ENCODE measurements around the gene MAML2.

The MAML2 gene

DNA sequence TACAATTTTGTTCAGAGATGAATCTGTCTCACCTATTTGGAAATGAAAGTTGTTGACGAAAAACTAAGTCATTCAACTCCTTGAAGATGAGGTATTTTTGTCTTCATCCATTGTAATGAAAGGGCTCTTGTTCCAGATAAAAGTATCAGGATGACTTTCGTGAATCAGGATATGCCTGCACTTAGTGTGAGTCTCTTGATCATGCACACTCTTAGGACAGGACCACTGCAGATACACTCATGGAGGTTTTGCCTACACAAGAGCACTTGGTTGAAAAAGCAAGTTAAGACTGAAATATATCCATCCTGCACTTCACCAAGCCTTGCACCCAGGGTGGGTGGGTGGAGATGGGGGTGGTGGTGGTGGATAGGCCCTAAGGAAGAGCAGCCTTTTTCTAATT, 298.2 kb downstream of the MAML2 start:
- H3K4me1 ChIP-seq (ENCODE audit: control insufficient read depth in 1 of 2, insufficient read depth in 1 of 2, low read depth in 1 of 2, low read length in 1 of 2), result no peaks in the 10 kb centered on the region
- TF ChIP-seq, protein P1, sequence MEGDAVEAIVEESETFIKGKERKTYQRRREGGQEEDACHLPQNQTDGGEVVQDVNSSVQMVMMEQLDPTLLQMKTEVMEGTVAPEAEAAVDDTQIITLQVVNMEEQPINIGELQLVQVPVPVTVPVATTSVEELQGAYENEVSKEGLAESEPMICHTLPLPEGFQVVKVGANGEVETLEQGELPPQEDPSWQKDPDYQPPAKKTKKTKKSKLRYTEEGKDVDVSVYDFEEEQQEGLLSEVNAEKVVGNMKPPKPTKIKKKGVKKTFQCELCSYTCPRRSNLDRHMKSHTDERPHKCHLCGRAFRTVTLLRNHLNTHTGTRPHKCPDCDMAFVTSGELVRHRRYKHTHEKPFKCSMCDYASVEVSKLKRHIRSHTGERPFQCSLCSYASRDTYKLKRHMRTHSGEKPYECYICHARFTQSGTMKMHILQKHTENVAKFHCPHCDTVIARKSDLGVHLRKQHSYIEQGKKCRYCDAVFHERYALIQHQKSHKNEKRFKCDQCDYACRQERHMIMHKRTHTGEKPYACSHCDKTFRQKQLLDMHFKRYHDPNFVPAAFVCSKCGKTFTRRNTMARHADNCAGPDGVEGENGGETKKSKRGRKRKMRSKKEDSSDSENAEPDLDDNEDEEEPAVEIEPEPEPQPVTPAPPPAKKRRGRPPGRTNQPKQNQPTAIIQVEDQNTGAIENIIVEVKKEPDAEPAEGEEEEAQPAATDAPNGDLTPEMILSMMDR (IDR thresholded peaks at IDR 0.05), result no peak
- no peaks in the 10 kb centered on the region for H3K27me3 ChIP-seq
- no peak overlapping the region for H3K4me3 ChIP-seq (ENCODE audit: low read depth in 1 of 2, low read length in 1 of 2)
- no peaks in the 10 kb centered on the region for H3K9me3 ChIP-seq
- H3K27ac ChIP-seq, result no peak overlapping the region
- no peaks in the 10 kb centered on the region for H3K36me3 ChIP-seq

DNA sequence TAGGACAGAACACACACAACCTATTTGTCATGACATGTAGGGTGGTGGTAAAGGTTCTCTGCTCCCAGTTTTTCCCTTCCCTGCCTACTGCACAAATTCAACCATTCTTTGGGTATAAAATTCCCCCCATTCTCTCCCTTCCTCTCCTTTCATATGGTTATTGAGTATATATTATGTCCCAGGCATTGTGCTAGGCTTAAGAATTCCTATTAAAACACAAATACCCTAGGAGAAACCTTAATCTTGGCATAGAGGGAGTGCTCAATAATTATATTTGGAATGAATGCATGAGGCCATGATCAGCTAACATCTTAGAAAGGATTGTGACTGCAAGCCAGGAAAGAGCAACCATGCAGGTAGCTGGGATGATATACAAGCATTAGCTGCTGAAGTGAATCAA, 298.7 kb downstream of the MAML2 start:
- TF ChIP-seq, protein P1 (IDR thresholded peaks at IDR 0.05), result no peak
- H3K36me3 ChIP-seq, result no peaks in the 10 kb centered on the region
- no peaks in the 10 kb centered on the region for H3K27me3 ChIP-seq
- H3K27ac ChIP-seq, result no peak overlapping the region
- H3K4me3 ChIP-seq (ENCODE audit: low read depth in 1 of 2, low read length in 1 of 2), result no peak overlapping the region
- H3K9me3 ChIP-seq, result no peaks in the 10 kb centered on the region
- H3K4me1 ChIP-seq (ENCODE audit: control insufficient read depth in 1 of 2, insufficient read depth in 1 of 2, low read depth in 1 of 2, low read length in 1 of 2), result no peaks in the 10 kb centered on the region

DNA sequence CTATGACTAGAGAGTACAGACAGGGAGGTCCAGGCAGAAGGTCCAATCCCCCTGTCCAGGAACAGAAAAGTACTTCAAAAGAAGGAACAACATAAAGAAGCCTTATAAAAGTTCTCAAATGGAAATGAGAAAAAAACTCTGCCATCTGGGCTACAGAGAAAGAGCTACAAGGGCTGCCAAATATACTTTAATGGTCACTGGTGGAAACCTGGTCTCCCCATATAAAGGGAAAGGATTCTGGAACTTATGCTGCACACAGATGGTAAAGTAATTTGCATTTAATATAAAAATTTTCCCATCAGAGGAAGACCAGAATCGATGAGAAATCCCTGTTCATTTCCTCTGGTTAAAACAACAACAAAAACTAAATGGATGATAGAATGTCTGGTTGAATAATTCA, 299.7 kb downstream of the MAML2 start:
- no peaks in the 10 kb centered on the region for H3K27me3 ChIP-seq
- TF ChIP-seq, protein P1 (IDR thresholded peaks at IDR 0.05), result no peak
- H3K4me3 ChIP-seq (ENCODE audit: low read depth in 1 of 2, low read length in 1 of 2), result no peak overlapping the region
- no peaks in the 10 kb centered on the region for H3K9me3 ChIP-seq
- no peaks in the 10 kb centered on the region for H3K4me1 ChIP-seq (ENCODE audit: control insufficient read depth in 1 of 2, insufficient read depth in 1 of 2, low read depth in 1 of 2, low read length in 1 of 2)
- H3K27ac ChIP-seq, result no peak overlapping the region
- no peaks in the 10 kb centered on the region for H3K36me3 ChIP-seq

DNA sequence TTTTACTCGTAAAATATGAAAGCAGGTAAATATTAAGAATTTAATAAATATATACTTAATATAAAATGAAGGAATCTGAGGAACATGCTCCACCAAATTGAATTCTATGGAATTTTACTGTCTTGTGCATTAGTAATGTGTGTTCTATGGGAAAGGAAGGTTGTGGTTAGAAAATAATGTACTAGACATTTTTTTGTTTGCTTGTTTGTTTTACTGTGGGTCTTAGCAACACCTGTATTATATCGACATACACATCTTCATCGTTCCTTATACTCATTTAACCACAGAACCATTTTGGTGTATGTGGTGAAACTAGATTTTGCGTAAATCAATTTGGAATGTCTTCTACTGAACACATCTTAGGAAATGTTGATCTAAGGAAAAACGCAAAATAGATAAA, 304.9 kb downstream of the MAML2 start:
- no peak overlapping the region for H3K27ac ChIP-seq
- TF ChIP-seq, protein P1 (IDR thresholded peaks at IDR 0.05), result no peak

DNA sequence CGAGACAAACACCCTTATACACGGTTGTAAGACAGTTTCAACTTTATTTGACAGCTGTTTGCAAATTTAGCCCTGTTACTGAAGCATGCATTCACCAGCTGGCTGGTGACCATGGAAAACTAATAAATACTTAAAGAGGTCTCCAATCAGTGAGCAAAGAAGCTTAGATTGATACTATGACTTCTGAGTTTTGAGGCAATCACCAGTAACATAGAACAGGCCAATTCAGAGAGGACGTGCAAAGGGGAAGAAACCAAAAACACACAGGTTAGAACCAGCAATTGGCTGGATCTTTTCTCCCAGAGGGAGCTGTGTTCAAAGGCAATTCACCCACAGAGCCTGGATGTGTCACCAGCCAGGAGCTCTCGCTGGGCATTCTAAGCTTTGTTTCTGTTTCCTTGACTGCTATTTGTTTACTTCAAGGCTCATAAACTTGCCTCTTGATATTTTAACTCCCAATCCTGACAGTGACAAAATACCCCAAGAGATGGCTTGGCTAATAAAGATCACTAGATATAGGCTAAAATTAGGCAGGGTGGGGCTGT, 305.5 kb downstream of the MAML2 start:
- H3K27ac ChIP-seq, result no peak overlapping the region
- no peak overlapping the region for H3K4me3 ChIP-seq (ENCODE audit: low read depth in 1 of 2, low read length in 1 of 2)
- no peaks in the 10 kb centered on the region for H3K4me1 ChIP-seq (ENCODE audit: control insufficient read depth in 1 of 2, insufficient read depth in 1 of 2, low read depth in 1 of 2, low read length in 1 of 2)
- H3K36me3 ChIP-seq, result no peaks in the 10 kb centered on the region
- TF ChIP-seq, protein P1 (IDR thresholded peaks at IDR 0.05), result no peak
- no peaks in the 10 kb centered on the region for H3K9me3 ChIP-seq
- H3K27me3 ChIP-seq, result no peaks in the 10 kb centered on the region

More for the DNA sequence above, 304.9 kb downstream of the MAML2 start:
- H3K27me3 ChIP-seq, result no peaks in the 10 kb centered on the region
- no peaks in the 10 kb centered on the region for H3K9me3 ChIP-seq
- no peaks in the 10 kb centered on the region for H3K36me3 ChIP-seq
- H3K4me1 ChIP-seq (ENCODE audit: control insufficient read depth in 1 of 2, insufficient read depth in 1 of 2, low read depth in 1 of 2, low read length in 1 of 2), result no peaks in the 10 kb centered on the region
- H3K4me3 ChIP-seq (ENCODE audit: low read depth in 1 of 2, low read length in 1 of 2), result no peak overlapping the region

DNA sequence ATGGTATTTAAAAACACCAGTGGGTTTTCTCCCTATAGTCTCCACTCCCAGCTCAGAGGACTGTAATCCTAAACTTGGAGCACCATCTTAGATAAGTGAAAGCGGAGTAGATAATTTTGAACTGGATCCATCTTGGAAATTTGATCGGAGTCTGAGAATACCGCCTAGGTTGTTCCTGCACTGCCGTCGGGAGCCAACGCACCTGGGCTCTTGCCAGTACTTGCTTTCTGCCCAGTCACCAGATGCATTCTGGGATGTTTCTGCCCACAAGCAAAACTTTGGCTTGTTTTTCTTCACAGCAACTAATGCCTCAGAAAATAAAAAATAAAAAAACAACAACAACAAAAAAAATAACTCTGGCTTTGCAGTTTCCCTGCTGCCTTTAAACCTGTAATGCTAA, 306.1 kb downstream of the MAML2 start:
- Histone ChIP-seq H3K9me3 (no peaks in the 10 kb centered on the region), H3K36me3 (no peaks in the 10 kb centered on the region), H3K27ac (no peak overlapping the region), H3K27me3 (no peaks in the 10 kb centered on the region), H3K4me3 (ENCODE audit: low read depth in 1 of 2, low read length in 1 of 2) (no peak overlapping the region), H3K4me1 (ENCODE audit: control insufficient read depth in 1 of 2, insufficient read depth in 1 of 2, low read depth in 1 of 2, low read length in 1 of 2) (no peaks in the 10 kb centered on the region)
- TF ChIP-seq, protein P1 (IDR thresholded peaks at IDR 0.05), result no peak
